ENCODE data around the gene RBFOX2.

- no peak for TF ChIP-seq POLR2A (IDR thresholded peaks at IDR 0.05)
- no peak for TF ChIP-seq CTCF (IDR thresholded peaks at IDR 0.05)
Observed at GRCh38 chr22:36075230-36075629, 46.6 kb upstream of the RBFOX2 start.

Data from breast epithelium (tissue), 3 donors.